ENCODE results near the gene EEF1A2.

The EEF1A2 gene

GRCh38 chr20:63494420-63495166, 4.3 kb downstream of the EEF1A2 start:
- no peaks in the 10 kb centered on the region for H3K4me1 Mint-ChIP-seq (ENCODE audit: low read depth)
- H3K27me3 Mint-ChIP-seq (ENCODE audit: low read depth): peaks cover 18% of the 10 kb centered on the region
- H3K27ac Mint-ChIP-seq: no peak overlapping the region
- no peak for DNase-seq (ENCODE audit: low spot score)
- H3K36me3 Mint-ChIP-seq (ENCODE audit: low read depth): no peaks in the 10 kb centered on the region
- no peak overlapping the region for H3K4me3 Mint-ChIP-seq
- H3K9me3 Mint-ChIP-seq: no peaks in the 10 kb centered on the region

GRCh38 chr20:63494084-63494419, 4.8 kb downstream of the EEF1A2 start:
- Mint-ChIP-seq H3K4me3 (no peak overlapping the region), H3K4me1 (ENCODE audit: low read depth) (no peaks in the 10 kb centered on the region), H3K27ac (no peak overlapping the region), H3K27me3 (ENCODE audit: low read depth) (peaks cover 23% of the 10 kb centered on the region), H3K9me3 (no peaks in the 10 kb centered on the region), H3K36me3 (ENCODE audit: low read depth) (no peaks in the 10 kb centered on the region)
- no peak for DNase-seq (ENCODE audit: low spot score)

- Mint-ChIP-seq H3K36me3 (ENCODE audit: low read depth) (no peaks in the 10 kb centered on the region), H3K27ac (no peak overlapping the region), H3K4me3 (no peak overlapping the region), H3K27me3 (ENCODE audit: low read depth) (peaks cover 23% of the 10 kb centered on the region), H3K9me3 (no peaks in the 10 kb centered on the region), H3K4me1 (ENCODE audit: low read depth) (no peaks in the 10 kb centered on the region)
- no peak for DNase-seq (ENCODE audit: low spot score)
Measured at GRCh38 chr20:63493563-63494020, 5.3 kb downstream of the EEF1A2 start.

- no peaks in the 10 kb centered on the region for H3K4me1 Mint-ChIP-seq (ENCODE audit: low read depth)
- H3K27me3 Mint-ChIP-seq (ENCODE audit: low read depth): peaks cover 21% of the 10 kb centered on the region
- no peak overlapping the region for H3K27ac Mint-ChIP-seq
- no peak overlapping the region for H3K4me3 Mint-ChIP-seq
- H3K36me3 Mint-ChIP-seq (ENCODE audit: low read depth): no peaks in the 10 kb centered on the region
- H3K9me3 Mint-ChIP-seq: no peaks in the 10 kb centered on the region
- DNase-seq (ENCODE audit: low spot score): no peak
Measured at GRCh38 chr20:63492982-63493381, 5.9 kb downstream of the EEF1A2 start.

- DNase-seq (ENCODE audit: low spot score): no peak
- Mint-ChIP-seq H3K36me3 (ENCODE audit: low read depth) (no peaks in the 10 kb centered on the region), H3K4me3 (no peak overlapping the region), H3K9me3 (no peaks in the 10 kb centered on the region), H3K4me1 (ENCODE audit: low read depth) (no peaks in the 10 kb centered on the region), H3K27ac (no peak overlapping the region), H3K27me3 (ENCODE audit: low read depth) (peaks cover 19% of the 10 kb centered on the region)
Measured at GRCh38 chr20:63492518-63492917, 6.4 kb downstream of the EEF1A2 start.

GRCh38 chr20:63491635-63492230, 7.2 kb downstream of the EEF1A2 start:
- no peak overlapping the region for H3K27ac Mint-ChIP-seq
- peaks cover 17% of the 10 kb centered on the region for H3K27me3 Mint-ChIP-seq (ENCODE audit: low read depth)
- no peaks in the 10 kb centered on the region for H3K9me3 Mint-ChIP-seq
- H3K4me1 Mint-ChIP-seq (ENCODE audit: low read depth): no peaks in the 10 kb centered on the region
- no peaks in the 10 kb centered on the region for H3K36me3 Mint-ChIP-seq (ENCODE audit: low read depth)
- no peak overlapping the region for H3K4me3 Mint-ChIP-seq
- DNase-seq (ENCODE audit: low spot score): no peak

- no peak for DNase-seq (ENCODE audit: low spot score)
- H3K27me3 Mint-ChIP-seq (ENCODE audit: low read depth): peaks cover 10% of the 10 kb centered on the region
- H3K27ac Mint-ChIP-seq: no peak overlapping the region
Measured at GRCh38 chr20:63491078-63491477, 7.8 kb downstream of the EEF1A2 start.

GRCh38 chr20:63490416-63490815, 8.5 kb downstream of the EEF1A2 start:
- Mint-ChIP-seq H3K4me1 (ENCODE audit: low read depth) (no peaks in the 10 kb centered on the region), H3K36me3 (ENCODE audit: low read depth) (no peaks in the 10 kb centered on the region), H3K27ac (no peak overlapping the region), H3K27me3 (ENCODE audit: low read depth) (peaks cover 10% of the 10 kb centered on the region), H3K4me3 (no peak overlapping the region), H3K9me3 (no peaks in the 10 kb centered on the region)
- DNase-seq (ENCODE audit: low spot score): no peak

More at GRCh38 chr20:63491078-63491477, 7.8 kb downstream of the EEF1A2 start:
- H3K4me1 Mint-ChIP-seq (ENCODE audit: low read depth): no peaks in the 10 kb centered on the region
- H3K36me3 Mint-ChIP-seq (ENCODE audit: low read depth): no peaks in the 10 kb centered on the region
- no peak overlapping the region for H3K4me3 Mint-ChIP-seq
- H3K9me3 Mint-ChIP-seq: no peaks in the 10 kb centered on the region

- peaks cover 10% of the 10 kb centered on the region for H3K27me3 Mint-ChIP-seq (ENCODE audit: low read depth)
- H3K4me1 Mint-ChIP-seq (ENCODE audit: low read depth): no peaks in the 10 kb centered on the region
- H3K27ac Mint-ChIP-seq: no peak overlapping the region
- no peaks in the 10 kb centered on the region for H3K9me3 Mint-ChIP-seq
- H3K36me3 Mint-ChIP-seq (ENCODE audit: low read depth): no peaks in the 10 kb centered on the region
- no peak overlapping the region for H3K4me3 Mint-ChIP-seq
- DNase-seq (ENCODE audit: low spot score): no peak
Measured at GRCh38 chr20:63488315-63489251, 10.3 kb downstream of the EEF1A2 start.

- DNase-seq (ENCODE audit: low spot score): no peak
- H3K27ac Mint-ChIP-seq: no peak overlapping the region
- H3K4me3 Mint-ChIP-seq: no peak overlapping the region
- no peaks in the 10 kb centered on the region for H3K4me1 Mint-ChIP-seq (ENCODE audit: low read depth)
- H3K36me3 Mint-ChIP-seq (ENCODE audit: low read depth): no peaks in the 10 kb centered on the region
- H3K9me3 Mint-ChIP-seq: no peaks in the 10 kb centered on the region
- peaks cover 10% of the 10 kb centered on the region for H3K27me3 Mint-ChIP-seq (ENCODE audit: low read depth)
Measured at GRCh38 chr20:63487781-63488241, 11.1 kb downstream of the EEF1A2 start.

GRCh38 chr20:63487116-63487764, 11.6 kb downstream of the EEF1A2 start:
- Mint-ChIP-seq H3K4me1 (ENCODE audit: low read depth) (no peaks in the 10 kb centered on the region), H3K9me3 (no peaks in the 10 kb centered on the region), H3K4me3 (no peak overlapping the region), H3K27me3 (ENCODE audit: low read depth) (peaks cover 10% of the 10 kb centered on the region), H3K36me3 (ENCODE audit: low read depth) (no peaks in the 10 kb centered on the region), H3K27ac (no peak overlapping the region)
- DNase-seq (ENCODE audit: low spot score): no peak

- no peak overlapping the region for H3K27ac Mint-ChIP-seq
- peaks cover 14% of the 10 kb centered on the region for H3K27me3 Mint-ChIP-seq (ENCODE audit: low read depth)
- DNase-seq (ENCODE audit: low spot score): no peak
- no peaks in the 10 kb centered on the region for H3K4me1 Mint-ChIP-seq (ENCODE audit: low read depth)
- H3K4me3 Mint-ChIP-seq: no peak overlapping the region
- H3K9me3 Mint-ChIP-seq: no peaks in the 10 kb centered on the region
- H3K36me3 Mint-ChIP-seq (ENCODE audit: low read depth): no peaks in the 10 kb centered on the region
Measured at GRCh38 chr20:63486300-63486855, 12.5 kb downstream of the EEF1A2 start.

- Mint-ChIP-seq H3K4me1 (ENCODE audit: low read depth) (no peaks in the 10 kb centered on the region), H3K27me3 (ENCODE audit: low read depth) (peaks cover 15% of the 10 kb centered on the region), H3K36me3 (ENCODE audit: low read depth) (no peaks in the 10 kb centered on the region), H3K4me3 (no peak overlapping the region), H3K9me3 (no peaks in the 10 kb centered on the region), H3K27ac (no peak overlapping the region)
- DNase-seq (ENCODE audit: low spot score): no peak
Measured at GRCh38 chr20:63484651-63485403, 14.1 kb downstream of the EEF1A2 start.
